ENCODE data around the gene TESK2.

GRCh38 chr1:45364294-45364693, 126.7 kb downstream of the TESK2 start:
- no peak for TF ChIP-seq POLR2A (IDR thresholded peaks at IDR 0.05)
- no peak for TF ChIP-seq CTCF (IDR thresholded peaks at IDR 0.05)
